ENCODE results near the gene GBF1.

The GBF1 gene

DNA sequence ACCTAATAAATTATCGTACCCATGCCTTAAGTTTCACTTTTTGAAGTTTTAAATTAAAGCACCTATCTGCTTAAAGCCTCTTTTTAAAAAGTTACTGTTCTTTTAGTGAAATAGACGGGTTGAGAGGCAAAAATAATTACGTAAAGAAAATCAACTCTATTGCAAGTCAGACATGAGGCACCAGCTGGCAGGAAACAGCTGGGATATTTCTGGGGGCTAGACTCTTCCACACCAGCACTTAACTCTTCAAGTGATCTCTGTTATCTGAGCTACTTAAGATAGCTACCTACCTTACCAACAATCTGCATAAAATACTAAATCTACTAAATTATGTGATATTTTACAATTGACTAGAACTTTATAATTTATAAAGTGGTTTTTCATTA is 35.8 kb downstream of the GBF1 start:
- no peak overlapping the region for H3K4me3 ChIP-seq (IDR thresholded peaks at IDR 0.05; ENCODE audit: insufficient read depth, low read depth, low read length)
- peaks cover 6% of the 10 kb centered on the region; the same call in 1 of the 2 replicates for H3K36me3 ChIP-seq (ENCODE audit: insufficient read depth)
- no peak for TF ChIP-seq CTCF (conservative IDR thresholded peaks at IDR 0.05; ENCODE audit: low read depth, low read length)
- H4K20me1 ChIP-seq (ENCODE audit: insufficient read depth): peaks cover 4% of the 10 kb centered on the region
- H3K4me2 ChIP-seq: no peak overlapping the region
- H3K9ac ChIP-seq: no peak overlapping the region
- H2AFZ ChIP-seq (ENCODE audit: low read depth): no peak overlapping the region
- H3K27ac ChIP-seq: no peak overlapping the region
- H3K27me3 ChIP-seq (ENCODE audit: insufficient read depth, low read depth): no peaks in the 10 kb centered on the region
- peaks cover 21% of the 10 kb centered on the region for H3K4me1 ChIP-seq (ENCODE audit: low read depth, poor library complexity, severe bottlenecking)
- H3K79me2 ChIP-seq (ENCODE audit: insufficient read depth, low read depth): peaks cover 24% of the 10 kb centered on the region; the same call in 1 of the 2 replicates

DNA sequence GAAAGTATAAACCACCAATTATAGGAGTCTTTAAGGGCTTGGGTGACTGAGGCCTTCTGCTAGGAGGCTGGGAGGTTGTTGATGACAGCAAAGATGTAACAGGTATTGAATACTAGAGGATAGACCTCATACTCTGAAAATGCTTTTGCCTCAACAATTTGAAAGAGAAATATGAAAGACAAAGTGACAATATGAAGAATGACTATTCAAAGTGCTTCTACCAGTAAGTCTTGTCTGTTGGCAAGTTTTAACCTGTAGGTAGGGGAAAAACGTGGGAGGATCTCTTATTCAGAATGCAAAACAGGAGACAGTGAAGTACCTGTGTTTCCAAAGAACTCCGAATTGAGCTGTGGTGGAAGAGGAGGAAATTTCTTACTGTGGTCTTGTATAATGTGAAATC is 38.2 kb downstream of the GBF1 start:
- no peak overlapping the region for H3K27ac ChIP-seq
- no peak overlapping the region for H3K4me2 ChIP-seq
- no peaks in the 10 kb centered on the region; the same call in 1 of the 2 replicates for H3K36me3 ChIP-seq (ENCODE audit: insufficient read depth)
- H3K79me2 ChIP-seq (ENCODE audit: insufficient read depth, low read depth): peaks cover 13% of the 10 kb centered on the region; the same call in 1 of the 2 replicates
- TF ChIP-seq CTCF (conservative IDR thresholded peaks at IDR 0.05; ENCODE audit: low read depth, low read length): no peak
- no peaks in the 10 kb centered on the region for H3K27me3 ChIP-seq (ENCODE audit: insufficient read depth, low read depth)
- H3K4me1 ChIP-seq (ENCODE audit: low read depth, poor library complexity, severe bottlenecking): peaks cover 21% of the 10 kb centered on the region
- H2AFZ ChIP-seq (ENCODE audit: low read depth): no peak overlapping the region
- H4K20me1 ChIP-seq (ENCODE audit: insufficient read depth): peaks cover 4% of the 10 kb centered on the region
- H3K9ac ChIP-seq: no peak overlapping the region
- no peak overlapping the region for H3K4me3 ChIP-seq (IDR thresholded peaks at IDR 0.05; ENCODE audit: insufficient read depth, low read depth, low read length)

- H3K27me3 ChIP-seq (ENCODE audit: insufficient read depth, low read depth): no peaks in the 10 kb centered on the region
- no peak overlapping the region for H3K4me2 ChIP-seq
- peaks cover 21% of the 10 kb centered on the region for H3K4me1 ChIP-seq (ENCODE audit: low read depth, poor library complexity, severe bottlenecking)
- no peak overlapping the region for H3K27ac ChIP-seq
- no peak for TF ChIP-seq CTCF (conservative IDR thresholded peaks at IDR 0.05; ENCODE audit: low read depth, low read length)
- H3K9ac ChIP-seq: no peak overlapping the region
- H3K4me3 ChIP-seq (IDR thresholded peaks at IDR 0.05; ENCODE audit: insufficient read depth, low read depth, low read length): no peak overlapping the region
- no peak overlapping the region for H2AFZ ChIP-seq (ENCODE audit: low read depth)
- no peaks in the 10 kb centered on the region; the same call in 1 of the 2 replicates for H3K36me3 ChIP-seq (ENCODE audit: insufficient read depth)
- peaks cover 11% of the 10 kb centered on the region; the same call in 1 of the 2 replicates for H3K79me2 ChIP-seq (ENCODE audit: insufficient read depth, low read depth)
- H4K20me1 ChIP-seq (ENCODE audit: insufficient read depth): peaks cover 4% of the 10 kb centered on the region
Observed at GRCh38 chr10:102283890-102284289, 38.6 kb downstream of the GBF1 start.

DNA sequence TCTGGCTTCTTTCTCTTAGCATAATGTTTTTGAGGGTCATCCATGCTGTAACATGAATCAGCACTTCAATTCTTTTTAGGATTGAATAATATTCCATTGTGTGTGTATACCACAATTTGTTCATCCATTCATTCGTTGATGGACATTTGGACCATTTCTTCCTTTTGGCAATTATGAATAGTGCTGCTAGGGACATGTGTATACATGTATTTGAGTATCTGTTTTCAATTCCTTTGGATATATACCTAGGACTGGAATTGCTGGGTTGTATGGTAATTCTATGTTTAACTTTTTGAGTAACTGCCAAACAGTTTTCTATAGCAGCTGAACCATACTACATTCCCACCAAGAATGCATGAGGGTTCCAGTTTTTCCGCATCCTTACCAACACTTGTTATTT is 39.2 kb downstream of the GBF1 start:
- no peak overlapping the region; the same call in 1 of the 2 replicates for H3K4me2 ChIP-seq
- no peak overlapping the region for H3K27ac ChIP-seq
- H3K27me3 ChIP-seq (ENCODE audit: insufficient read depth, low read depth): no peaks in the 10 kb centered on the region
- TF ChIP-seq CTCF (conservative IDR thresholded peaks at IDR 0.05; ENCODE audit: low read depth, low read length): no peak
- H2AFZ ChIP-seq (ENCODE audit: low read depth): no peak overlapping the region
- peaks cover 14% of the 10 kb centered on the region for H3K79me2 ChIP-seq (ENCODE audit: insufficient read depth, low read depth)
- peaks cover 18% of the 10 kb centered on the region for H3K4me1 ChIP-seq (ENCODE audit: low read depth, poor library complexity, severe bottlenecking)
- peaks cover 4% of the 10 kb centered on the region for H4K20me1 ChIP-seq (ENCODE audit: insufficient read depth)
- no peaks in the 10 kb centered on the region; the same call in 1 of the 2 replicates for H3K36me3 ChIP-seq (ENCODE audit: insufficient read depth)
- no peak overlapping the region for H3K9ac ChIP-seq
- no peak overlapping the region for H3K4me3 ChIP-seq (IDR thresholded peaks at IDR 0.05; ENCODE audit: insufficient read depth, low read depth, low read length)

Data from KMS-11 (cell line).